Neural progenitor cell (in vitro differentiated cells): Measurements from ENCODE around the gene TMPRSS4.

Source experiments
- EZH2 ChIP-seq: fragments of 200-600 bp; sonication (generic); IDR thresholded peaks from 2 replicates; pipeline ENCODE4 v1.6.1; 2017; ENCODE audit warnings: antibody characterized with exemption, mild to moderate bottlenecking, moderate library complexity
- TF ChIP-seq, protein P1 (sequence below): fragments of 200-600 bp; sonication (generic); IDR thresholded peaks from 2 replicates; pipeline ENCODE4 v1.5.1; 2017; ENCODE audit warnings: antibody characterized with exemption, mild to moderate bottlenecking

DNA sequence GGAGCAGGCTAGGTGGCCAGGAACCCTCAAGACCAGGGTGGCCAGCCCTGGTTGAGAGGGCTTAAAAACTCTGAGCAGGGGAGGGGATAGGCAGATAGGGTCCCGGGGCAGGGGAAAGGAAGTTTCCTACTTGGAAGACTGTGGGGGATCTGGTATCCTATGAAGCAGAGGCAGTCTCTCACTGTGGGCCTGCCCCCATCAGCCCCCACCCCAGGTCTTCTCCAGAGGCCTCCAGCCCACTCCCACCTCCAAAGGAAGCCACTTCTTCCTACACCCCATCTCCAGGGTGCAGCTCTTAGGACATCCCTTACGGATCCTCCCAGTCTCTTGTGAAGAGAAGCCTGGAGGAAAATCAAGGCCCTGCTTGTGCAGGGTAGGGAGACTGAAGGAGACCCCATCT is 59.5 kb downstream of the TMPRSS4 start:
- TF ChIP-seq, protein P1, sequence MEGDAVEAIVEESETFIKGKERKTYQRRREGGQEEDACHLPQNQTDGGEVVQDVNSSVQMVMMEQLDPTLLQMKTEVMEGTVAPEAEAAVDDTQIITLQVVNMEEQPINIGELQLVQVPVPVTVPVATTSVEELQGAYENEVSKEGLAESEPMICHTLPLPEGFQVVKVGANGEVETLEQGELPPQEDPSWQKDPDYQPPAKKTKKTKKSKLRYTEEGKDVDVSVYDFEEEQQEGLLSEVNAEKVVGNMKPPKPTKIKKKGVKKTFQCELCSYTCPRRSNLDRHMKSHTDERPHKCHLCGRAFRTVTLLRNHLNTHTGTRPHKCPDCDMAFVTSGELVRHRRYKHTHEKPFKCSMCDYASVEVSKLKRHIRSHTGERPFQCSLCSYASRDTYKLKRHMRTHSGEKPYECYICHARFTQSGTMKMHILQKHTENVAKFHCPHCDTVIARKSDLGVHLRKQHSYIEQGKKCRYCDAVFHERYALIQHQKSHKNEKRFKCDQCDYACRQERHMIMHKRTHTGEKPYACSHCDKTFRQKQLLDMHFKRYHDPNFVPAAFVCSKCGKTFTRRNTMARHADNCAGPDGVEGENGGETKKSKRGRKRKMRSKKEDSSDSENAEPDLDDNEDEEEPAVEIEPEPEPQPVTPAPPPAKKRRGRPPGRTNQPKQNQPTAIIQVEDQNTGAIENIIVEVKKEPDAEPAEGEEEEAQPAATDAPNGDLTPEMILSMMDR: no peak
- TF ChIP-seq EZH2: no peak
